Mesendoderm (in vitro differentiated cells): ENCODE measurements around the gene APPL1. TPM values are rescaled to one million over a fixed set of nuclear protein-coding genes. Genes with fewer than 3 reads are reported as not detected.

Experiments used
- DNase-seq: peaks from one replicate; pipeline ENCODE4 v3.0.0; 2013
- H2AK5ac ChIP-seq: 2 replicates; pipeline ENCODE4 v1.6.1; 2013; ENCODE audit warnings: low read length, inconsistent platforms
- H2BK120ac ChIP-seq: 2 replicates; pipeline ENCODE4 v1.6.1; 2013; ENCODE audit warnings: low read depth, mild to moderate bottlenecking, low read length, moderate library complexity, mixed read lengths
- H2BK15ac ChIP-seq: replicated peaks from 2 replicates; pipeline ENCODE4 v1.6.1; 2013; ENCODE audit warnings: low read depth, mild to moderate bottlenecking, moderate library complexity
- H2BK5ac ChIP-seq: 2 replicates; pipeline ENCODE4 v1.6.1; 2013; ENCODE audit warnings: low read length, inconsistent platforms
- H3K18ac ChIP-seq: 2 replicates; pipeline ENCODE4 v1.6.1; 2013; ENCODE audit warnings: mild to moderate bottlenecking, low read length, mixed read lengths
- H3K23ac ChIP-seq: one replicate; pipeline ENCODE4 v1.6.1; 2013; ENCODE audit warnings: low read length
- H3K27ac ChIP-seq: 2 replicates; pipeline ENCODE4 v1.5.1; 2013; ENCODE audit warnings: low read depth, mild to moderate bottlenecking, inconsistent platforms, low read length, moderate library complexity
- H3K27me3 ChIP-seq: 2 replicates; pipeline ENCODE4 v1.6.1; 2013; ENCODE audit warnings: low read length, control low read depth, mild to moderate bottlenecking, inconsistent platforms; ENCODE audit not compliant: insufficient read depth, poor library complexity
- H3K36me3 ChIP-seq: 2 replicates; pipeline ENCODE4 v1.6.1; 2013; ENCODE audit warnings: low read length, inconsistent platforms; ENCODE audit not compliant: control insufficient read depth, insufficient read depth
- H3K4ac ChIP-seq: one replicate; pipeline ENCODE4 v1.6.1; 2013; ENCODE audit warnings: low read depth, mild to moderate bottlenecking, low read length, moderate library complexity
- H3K4me1 ChIP-seq: 2 replicates; pipeline ENCODE4 v1.6.1; 2013; ENCODE audit warnings: low read depth, low read length, inconsistent platforms; ENCODE audit not compliant: control insufficient read depth
- H3K4me2 ChIP-seq: 2 replicates; pipeline ENCODE4 v1.6.1; 2013; ENCODE audit warnings: low read length
- H3K4me3 ChIP-seq: 2 replicates; pipeline ENCODE4 v1.5.1; 2013; ENCODE audit warnings: mild to moderate bottlenecking, low read length
- H3K56ac ChIP-seq: one replicate; pipeline ENCODE4 v1.6.1; 2013; ENCODE audit warnings: low read length
- H3K79me1 ChIP-seq: 2 replicates; pipeline ENCODE4 v1.6.1; 2013; ENCODE audit warnings: low read length, inconsistent platforms
- H3K79me2 ChIP-seq: 2 replicates; pipeline ENCODE4 v1.6.1; 2013; ENCODE audit warnings: mild to moderate bottlenecking, low read length; ENCODE audit not compliant: control insufficient read depth, insufficient read depth
- H3K9ac ChIP-seq: 2 replicates; pipeline ENCODE4 v1.6.1; 2013; ENCODE audit warnings: low read length, inconsistent platforms
- H4K5ac ChIP-seq: one replicate; pipeline ENCODE4 v1.6.1; 2013; ENCODE audit warnings: low read length
- H4K8ac ChIP-seq: one replicate; pipeline ENCODE4 v1.6.1; 2013; ENCODE audit warnings: low read depth, mild to moderate bottlenecking, control low read depth, low read length, moderate library complexity
- WGBS: extraction: QIAGEN DNeasy Blood & Tissue Kit; methylation state at CpG from one replicate; pipeline ENCODE4 v1.1.7; 2013; ENCODE audit warnings: low lambda C conversion rate, missing lambda C conversion rate; ENCODE audit not compliant: insufficient coverage; ENCODE audit errors: extremely low coverage; 5-methylcytosine and 5-hydroxymethylcytosine counted together
- polyA plus RNA-seq, 2 experiments: library from polyadenylated mRNA; stranded (reverse); fragments of 200-250 nt; gene quantifications; one replicate each; pipeline ENCODE4 v1.2.3, GENCODE V29; 2013

APPL1 gene, protein sequence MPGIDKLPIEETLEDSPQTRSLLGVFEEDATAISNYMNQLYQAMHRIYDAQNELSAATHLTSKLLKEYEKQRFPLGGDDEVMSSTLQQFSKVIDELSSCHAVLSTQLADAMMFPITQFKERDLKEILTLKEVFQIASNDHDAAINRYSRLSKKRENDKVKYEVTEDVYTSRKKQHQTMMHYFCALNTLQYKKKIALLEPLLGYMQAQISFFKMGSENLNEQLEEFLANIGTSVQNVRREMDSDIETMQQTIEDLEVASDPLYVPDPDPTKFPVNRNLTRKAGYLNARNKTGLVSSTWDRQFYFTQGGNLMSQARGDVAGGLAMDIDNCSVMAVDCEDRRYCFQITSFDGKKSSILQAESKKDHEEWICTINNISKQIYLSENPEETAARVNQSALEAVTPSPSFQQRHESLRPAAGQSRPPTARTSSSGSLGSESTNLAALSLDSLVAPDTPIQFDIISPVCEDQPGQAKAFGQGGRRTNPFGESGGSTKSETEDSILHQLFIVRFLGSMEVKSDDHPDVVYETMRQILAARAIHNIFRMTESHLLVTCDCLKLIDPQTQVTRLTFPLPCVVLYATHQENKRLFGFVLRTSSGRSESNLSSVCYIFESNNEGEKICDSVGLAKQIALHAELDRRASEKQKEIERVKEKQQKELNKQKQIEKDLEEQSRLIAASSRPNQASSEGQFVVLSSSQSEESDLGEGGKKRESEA
- 26.5 TPM for polyA plus RNA-seq (2013, experiment 1 of 2)
- 26.4 TPM for polyA plus RNA-seq (2013, experiment 2 of 2)

GRCh38 chr3:57227204-57227929 is at the start of gene APPL1:
TSS of gene APPL1 (plus strand) at chr3:57227729. CDS start at chr3:57227884, 155 bp downstream.
- Histone ChIP-seq H3K4me2 (peak within 1 kb of the TSS; percentile 96), H3K56ac (peak within 1 kb of the TSS; percentile 94), H3K79me2 (peaks cover 4% of the 10 kb centered on the region), H3K36me3 (no peaks in the 10 kb centered on the region), H4K8ac (peak within 1 kb of the TSS; percentile 56), H3K27ac (peak within 1 kb of the TSS; percentile 90), H4K5ac (no peak within 1 kb of the TSS), H2BK15ac (no peak within 1 kb of the TSS), H2BK5ac (no peak within 1 kb of the TSS), H3K4ac (peak within 1 kb of the TSS; percentile 55), H3K18ac (peak within 1 kb of the TSS; percentile 95), H2BK120ac (no peak within 1 kb of the TSS), H3K4me1 (peaks cover 3% of the 10 kb centered on the region), H3K23ac (peak within 1 kb of the TSS; percentile 72), H3K27me3 (no peaks in the 10 kb centered on the region), H3K79me1 (peaks cover 2% of the 10 kb centered on the region), H2AK5ac (no peak within 1 kb of the TSS), H3K4me3 (peak within 1 kb of the TSS; percentile 78), H3K9ac (peak within 1 kb of the TSS; percentile 86)
- peak; percentile 96 for DNase-seq
- WGBS = no CpG with 5 or more reads among the region's 71 CpGs

GRCh38 chr3:57179580-57180410 is 47.7 kb upstream of the APPL1 start:
- no peak overlapping the region for H4K5ac ChIP-seq
- no peaks in the 10 kb centered on the region for H3K4me1 ChIP-seq
- no peaks in the 10 kb centered on the region for H3K36me3 ChIP-seq
- H3K4ac ChIP-seq = no peak overlapping the region
- no peak overlapping the region for H3K27ac ChIP-seq
- H2BK120ac ChIP-seq = no peak overlapping the region
- WGBS = no CpG with 5 or more reads among the region's 5 CpGs
- H3K18ac ChIP-seq = no peak overlapping the region
- no peaks in the 10 kb centered on the region for H3K79me2 ChIP-seq
- H3K23ac ChIP-seq = no peak overlapping the region
- H3K79me1 ChIP-seq = no peaks in the 10 kb centered on the region
- no peak overlapping the region for H3K9ac ChIP-seq
- no peak overlapping the region for H2AK5ac ChIP-seq
- H3K56ac ChIP-seq = no peak overlapping the region
- peak; percentile 59 for DNase-seq
- no peak overlapping the region for H2BK15ac ChIP-seq
- no peak overlapping the region for H2BK5ac ChIP-seq
- H3K27me3 ChIP-seq = no peaks in the 10 kb centered on the region
- H3K4me3 ChIP-seq = no peak overlapping the region
- no peak overlapping the region for H4K8ac ChIP-seq
- H3K4me2 ChIP-seq = no peak overlapping the region

DNA sequence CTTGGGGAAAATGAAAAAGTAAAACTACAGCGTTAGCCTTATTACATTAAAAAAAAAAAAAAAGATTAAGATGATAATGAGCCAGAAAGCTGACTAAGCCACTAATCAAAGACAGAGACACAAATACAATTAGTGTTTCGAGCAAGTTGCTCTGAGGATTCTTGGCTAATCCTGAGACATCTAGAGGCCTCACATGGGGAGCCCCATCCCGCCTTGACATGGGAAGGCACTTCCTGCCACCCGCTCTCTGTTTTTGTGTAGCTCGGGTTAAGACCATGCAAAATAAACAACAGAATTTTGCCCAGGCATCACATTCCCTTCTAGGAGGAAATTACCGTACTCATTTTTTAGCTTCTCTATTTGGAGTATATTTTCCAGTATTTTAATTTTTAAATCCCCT is 43.0 kb upstream of the APPL1 start:
- Histone ChIP-seq H2BK15ac (no peak overlapping the region), H3K4me2 (no peak overlapping the region), H3K27ac (no peak overlapping the region), H3K4ac (no peak overlapping the region), H3K18ac (no peak overlapping the region), H3K23ac (no peak overlapping the region), H2BK120ac (no peak overlapping the region), H4K5ac (no peak overlapping the region), H3K4me1 (no peaks in the 10 kb centered on the region), H2AK5ac (no peak overlapping the region), H3K36me3 (no peaks in the 10 kb centered on the region), H3K27me3 (no peaks in the 10 kb centered on the region), H3K56ac (no peak overlapping the region), H4K8ac (no peak overlapping the region), H2BK5ac (no peak overlapping the region), H3K4me3 (no peak overlapping the region), H3K9ac (no peak overlapping the region), H3K79me2 (no peaks in the 10 kb centered on the region), H3K79me1 (no peaks in the 10 kb centered on the region)
- WGBS = no CpG with 5 or more reads among the region's 6 CpGs
- DNase-seq = peak; percentile 47

DNA sequence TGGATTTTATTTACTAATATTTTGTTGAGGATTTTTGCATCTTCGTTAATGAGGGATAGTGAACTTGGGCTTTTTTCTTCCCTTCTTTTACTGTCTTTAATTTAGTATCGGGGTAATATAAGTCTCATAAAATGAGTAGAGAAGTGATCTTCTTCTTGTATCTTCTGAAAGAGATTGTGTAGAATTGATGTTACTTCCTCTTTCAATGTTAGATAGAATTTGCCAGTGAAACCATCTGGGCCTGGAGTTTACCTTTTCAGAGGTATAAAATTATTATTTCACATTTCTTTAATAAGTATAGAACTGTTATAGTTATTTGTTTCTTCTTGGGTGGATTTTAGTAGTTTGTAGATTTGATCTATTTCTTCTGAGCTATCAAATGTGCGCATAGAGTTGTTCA is 35.5 kb upstream of the APPL1 start:
- Histone ChIP-seq H3K18ac (no peak overlapping the region), H3K27ac (no peak overlapping the region), H3K56ac (no peak overlapping the region), H3K4me2 (no peak overlapping the region), H3K36me3 (no peaks in the 10 kb centered on the region), H3K79me2 (no peaks in the 10 kb centered on the region), H3K9ac (no peak overlapping the region), H3K4ac (no peak overlapping the region), H4K5ac (no peak overlapping the region), H2BK120ac (no peak overlapping the region), H3K79me1 (no peaks in the 10 kb centered on the region), H2AK5ac (no peak overlapping the region), H2BK15ac (no peak overlapping the region), H2BK5ac (no peak overlapping the region), H3K27me3 (no peaks in the 10 kb centered on the region), H3K4me1 (peaks cover 2% of the 10 kb centered on the region), H3K23ac (no peak overlapping the region), H4K8ac (no peak overlapping the region), H3K4me3 (no peak overlapping the region)
- no peak for DNase-seq
- no CpG with 5 or more reads among the region's 3 CpGs for WGBS

- Histone ChIP-seq H2BK5ac (no peak overlapping the region), H3K4me2 (no peak overlapping the region), H4K8ac (no peak overlapping the region), H3K79me1 (no peaks in the 10 kb centered on the region), H3K36me3 (no peaks in the 10 kb centered on the region), H3K56ac (no peak overlapping the region), H3K27me3 (no peaks in the 10 kb centered on the region), H3K9ac (no peak overlapping the region), H2BK15ac (no peak overlapping the region), H3K23ac (no peak overlapping the region), H3K18ac (no peak overlapping the region), H3K4ac (no peak overlapping the region), H3K4me3 (no peak overlapping the region), H3K27ac (no peak overlapping the region), H2AK5ac (no peak overlapping the region), H4K5ac (no peak overlapping the region), H3K4me1 (peaks cover 2% of the 10 kb centered on the region), H3K79me2 (no peaks in the 10 kb centered on the region), H2BK120ac (no peak overlapping the region)
- WGBS = no CpG with 5 or more reads among the region's 4 CpGs
- DNase-seq = peak; percentile 40
Measured at GRCh38 chr3:57194641-57195040, 32.9 kb upstream of the APPL1 start.
